Keratinocyte (primary cell): ENCODE measurements around the gene SYT6. TPM values are rescaled to one million over a fixed set of nuclear protein-coding genes. Genes with fewer than 3 reads are reported as not detected.

Experiments used
- DNase-seq: peaks from one replicate; pipeline ENCODE4 v3.0.0-alpha.2; 2011; ENCODE audit warnings: low read depth, missing footprints, low spot score
- FAIRE-seq: peaks from 2 replicates; lab custom pipeline; 2011; peaks lifted over from hg19 to GRCh38; lab: Jason Lieb, UNC
- H2AFZ ChIP-seq: 2 replicates; pipeline ENCODE4 v1.6.0; 2012; ENCODE audit warnings: low read length, control low read depth, inconsistent platforms; ENCODE audit not compliant: control insufficient read depth
- H3K27ac ChIP-seq: 2 replicates; pipeline ENCODE4 v1.5.1; 2011; ENCODE audit warnings: low read length; ENCODE audit not compliant: control insufficient read depth, insufficient read depth
- H3K27me3 ChIP-seq: 3 replicates; pipeline ENCODE4 v1.6.0; 2011; ENCODE audit warnings: low read length; ENCODE audit not compliant: control insufficient read depth, insufficient read depth; ENCODE audit errors: extremely low read depth
- H3K36me3 ChIP-seq, 2 experiments: 2 replicates in 1 of 2; 3 replicates in 1 of 2; pipeline ENCODE4 v1.5.1; 2011; ENCODE audit warnings: low read length in 2 of 2, mild to moderate bottlenecking in 1 of 2; ENCODE audit not compliant: control insufficient read depth in 2 of 2, insufficient read depth in 2 of 2; ENCODE audit errors: extremely low read depth in 1 of 2
- H3K4me1 ChIP-seq: 3 replicates; pipeline ENCODE4 v1.5.1; 2011; ENCODE audit warnings: low read length; ENCODE audit not compliant: control insufficient read depth, insufficient read depth; ENCODE audit errors: extremely low read depth
- H3K4me2 ChIP-seq: 3 replicates; pipeline ENCODE4 v1.6.0; 2011; ENCODE audit warnings: low read depth, low read length; ENCODE audit not compliant: control insufficient read depth, insufficient read depth; ENCODE audit errors: extremely low read depth
- H3K4me3 ChIP-seq, 3 experiments: fragments of 200-600 bp in 1 of 3; sonication (generic) in 1 of 3; 2 replicates in 2 of 3; 3 replicates in 1 of 3; pipeline ENCODE4 v1.5.1; 2011 to 2016; ENCODE audit warnings: low read length in 3 of 3, mild to moderate bottlenecking in 3 of 3, control low read depth in 2 of 3, inconsistent platforms in 1 of 3, low read depth in 1 of 3, mixed read lengths in 1 of 3, mixed run types in 1 of 3, moderate library complexity in 1 of 3; ENCODE audit not compliant: control insufficient read depth in 2 of 3, insufficient read depth in 2 of 3; ENCODE audit errors: extremely low read depth in 1 of 3
- H3K79me2 ChIP-seq: 2 replicates; pipeline ENCODE4 v1.6.0; 2012; ENCODE audit warnings: low read length; ENCODE audit not compliant: control insufficient read depth, insufficient read depth
- H3K9ac ChIP-seq: 3 replicates; pipeline ENCODE4 v1.6.0; 2011; ENCODE audit warnings: low read length; ENCODE audit not compliant: control insufficient read depth, insufficient read depth; ENCODE audit errors: extremely low read depth
- H3K9me1 ChIP-seq: 3 replicates; pipeline ENCODE4 v1.6.0; 2011; ENCODE audit warnings: low read length; ENCODE audit not compliant: control insufficient read depth, insufficient read depth; ENCODE audit errors: extremely low read depth
- H3K9me3 ChIP-seq: 2 replicates; pipeline ENCODE4 v1.5.1; 2012; ENCODE audit warnings: low read depth, low read length; ENCODE audit not compliant: control insufficient read depth
- H4K20me1 ChIP-seq: 3 replicates; pipeline ENCODE4 v1.6.0; 2011; ENCODE audit warnings: low read length; ENCODE audit not compliant: control insufficient read depth, insufficient read depth; ENCODE audit errors: extremely low read depth
- CTCF ChIP-seq, 3 experiments: IDR thresholded peaks in 1 of 3; conservative IDR thresholded peaks in 1 of 3; optimal IDR thresholded peaks in 1 of 3; 2 replicates in 2 of 3; 3 replicates in 1 of 3; pipeline versions ENCODE3 to v1.5.1; 2011; ENCODE audit warnings: low read length in 3 of 3, mild to moderate bottlenecking in 3 of 3, moderate library complexity in 2 of 3, control low read depth in 1 of 3, inconsistent platforms in 1 of 3; ENCODE audit not compliant: insufficient read depth in 2 of 3; ENCODE audit errors: extremely low read depth in 1 of 3
- EZH2 ChIP-seq: IDR thresholded peaks from one replicate; pipeline ENCODE4 v1.6.1; 2012; ENCODE audit warnings: inconsistent platforms, mild to moderate bottlenecking, low read length, moderate library complexity
- dilution Hi-C: fragments of 300-500 bp; cut with MboI; formaldehyde crosslinking; loops from one replicate; pipeline ENCODE4 v1.7.0; 2020; ENCODE audit warnings: low sequenced_read_pairs; ENCODE audit not compliant: extremely low pct_ligation_motif_present
- polyA plus RNA-seq, 5 experiments: library from polyadenylated mRNA; depleted of rRNA in 3 of 5; stranded (reverse) in 3 of 5; stranded (forward) in 1 of 5; unstranded in 1 of 5; fragments of >200 nt; gene quantifications; 1 replicate in 1 of 5; 2 replicates in 3 of 5; 3 replicates in 1 of 5; pipeline versions ENCODE4 v1.2.1 to v1.2.3, GENCODE V29; 2011 to 2012; ENCODE audit warnings: missing spikeins in 2 of 5, low read depth in 1 of 5, low replicate concordance in 1 of 5

Gene SYT6
- polyA plus RNA-seq, 1 donor (not counting 4 experiments of a cell fraction or from before 2014, with no cell fraction given): not detected

- H3K9ac ChIP-seq: no peak overlapping the region
- no peaks in the 10 kb centered on the region for H3K9me1 ChIP-seq
- no peaks in the 10 kb centered on the region for H3K36me3 ChIP-seq
- H3K4me1 ChIP-seq: peaks cover 18% of the 10 kb centered on the region
- peak overlapping the region; percentile 22 for H3K4me2 ChIP-seq
- H3K9me3 ChIP-seq: no peaks in the 10 kb centered on the region
- dilution Hi-C loops: no loop called here
- peak; percentile 90 for FAIRE-seq
- H4K20me1 ChIP-seq: no peaks in the 10 kb centered on the region
- H3K4me3 ChIP-seq: no peak overlapping the region
- H3K27me3 ChIP-seq: no peaks in the 10 kb centered on the region
- peak overlapping the region; percentile 27 for H3K27ac ChIP-seq
- peak; percentile 75 for DNase-seq
- TF ChIP-seq CTCF (optimal IDR thresholded peaks at IDR 0.05 in 1 of 3, IDR thresholded peaks at IDR 0.05 in 1 of 3, conservative IDR thresholded peaks at IDR 0.05 in 1 of 3; ENCODE audit: extremely low read depth in 1 of 3, insufficient read depth in 2 of 3, low read length in 3 of 3): no peak
- no peak for TF ChIP-seq EZH2
- no peak overlapping the region for H2AFZ ChIP-seq
- no peaks in the 10 kb centered on the region for H3K79me2 ChIP-seq
Observed at GRCh38 chr1:114122941-114123618, 30.6 kb downstream of the SYT6 start.

- Histone ChIP-seq H3K4me3 (no peak overlapping the region), H3K36me3 (no peaks in the 10 kb centered on the region), H3K27me3 (no peaks in the 10 kb centered on the region), H3K27ac (no peak overlapping the region), H4K20me1 (no peaks in the 10 kb centered on the region), H2AFZ (no peak overlapping the region), H3K9ac (no peak overlapping the region), H3K4me1 (peaks cover 36% of the 10 kb centered on the region), H3K79me2 (no peaks in the 10 kb centered on the region), H3K4me2 (no peak overlapping the region), H3K9me3 (no peaks in the 10 kb centered on the region), H3K9me1 (no peaks in the 10 kb centered on the region)
- FAIRE-seq (no peak), DNase-seq (no peak)
- no peak for TF ChIP-seq EZH2
- no peak for TF ChIP-seq CTCF (optimal IDR thresholded peaks at IDR 0.05 in 1 of 3, IDR thresholded peaks at IDR 0.05 in 1 of 3, conservative IDR thresholded peaks at IDR 0.05 in 1 of 3; ENCODE audit: extremely low read depth in 1 of 3, insufficient read depth in 2 of 3, low read length in 3 of 3)
- dilution Hi-C loops: no loop called here
Observed at GRCh38 chr1:114118351-114118990, 35.2 kb downstream of the SYT6 start.
